H1 (cell line): ENCODE data around the gene ENPEP. TPM values are rescaled to one million over a fixed set of nuclear protein-coding genes. Genes with fewer than 3 reads are reported as not detected.
A peak's percentile ranks its signal among the peaks of the same experiment; 100 is the strongest.

Experiments
- CTCF ChIA-PET: fragments of 300-600 bp; sonication (Branson Sonifier 250); formaldehyde crosslinking; loops from one replicate; lab custom pipeline; 2021; ENCODE audit not compliant: partially characterized antibody; lab: Charles Lee
- POLR2A ChIA-PET: fragments of 300-600 bp; sonication (Branson Sonifier 250); formaldehyde crosslinking; loops from one replicate; lab custom pipeline; 2021; ENCODE audit warnings: inconsistent platforms; ENCODE audit not compliant: partially characterized antibody; lab: Charles Lee
- DNase-seq, 2 experiments: peaks; one replicate each; pipeline versions ENCODE4 v3.0.0 to v3.0.0-alpha.2; 2010 to 2022; ENCODE audit warnings: low spot score in 2 of 2, low read depth in 1 of 2, mixed read lengths in 1 of 2
- FAIRE-seq: peaks from 2 replicates; lab custom pipeline; 2011; peaks lifted over from hg19 to GRCh38; lab: Jason Lieb, UNC
- H2AFZ ChIP-seq: 2 replicates; pipeline ENCODE4 v1.8.1; 2012; ENCODE audit warnings: low read length, inconsistent platforms
- H2AK5ac ChIP-seq: 2 replicates; pipeline ENCODE4 v1.6.1; 2013; ENCODE audit warnings: low read depth, low read length
- H2BK120ac ChIP-seq: replicated peaks from 2 replicates; pipeline ENCODE3; 2013; ENCODE audit warnings: low read depth, low read length, inconsistent platforms
- H2BK12ac ChIP-seq: 2 replicates; pipeline ENCODE4 v1.6.1; 2013; ENCODE audit warnings: low read depth, low read length
- H2BK15ac ChIP-seq: 2 replicates; pipeline ENCODE4 v1.6.1; 2013; ENCODE audit warnings: low read length
- H2BK20ac ChIP-seq: 2 replicates; pipeline ENCODE4 v1.6.1; 2013; ENCODE audit warnings: low read length
- H2BK5ac ChIP-seq: 2 replicates; pipeline ENCODE4 v1.6.1; 2013; ENCODE audit warnings: low read depth, low read length
- H3K14ac ChIP-seq: 2 replicates; pipeline ENCODE4 v1.6.1; 2013; ENCODE audit warnings: inconsistent platforms; ENCODE audit not compliant: insufficient read length
- H3K18ac ChIP-seq: 2 replicates; pipeline ENCODE4 v1.6.1; 2013; ENCODE audit warnings: low read length; ENCODE audit errors: extremely low read depth
- H3K23ac ChIP-seq: 2 replicates; pipeline ENCODE4 v1.6.1; 2013; ENCODE audit warnings: inconsistent platforms; ENCODE audit not compliant: insufficient read length
- H3K23me2 ChIP-seq: 2 replicates; pipeline ENCODE4 v1.6.1; 2013; ENCODE audit warnings: low read depth, low read length
- H3K27ac ChIP-seq: 2 replicates; pipeline ENCODE4 v1.6.1; 2011; ENCODE audit warnings: low read depth, low read length, inconsistent platforms
- H3K27me3 ChIP-seq, 4 experiments: replicated peaks in 1 of 4; 1 replicate in 1 of 4; 2 replicates in 3 of 4; pipeline versions ENCODE4 v1.6.1 to v1.8.1; 2011 to 2013; ENCODE audit warnings: low read length in 3 of 4, mild to moderate bottlenecking in 3 of 4, inconsistent platforms in 2 of 4, mixed read lengths in 2 of 4, moderate library complexity in 1 of 4; ENCODE audit not compliant: control insufficient read depth in 3 of 4, insufficient read depth in 3 of 4; ENCODE audit errors: extremely low read depth in 1 of 4
- H3K36me3 ChIP-seq, 4 experiments: 2 replicates each; pipeline versions ENCODE4 v1.6.1 to v1.8.1; 2011 to 2013; ENCODE audit warnings: mild to moderate bottlenecking in 4 of 4, low read length in 3 of 4, moderate library complexity in 2 of 4, control low read depth in 1 of 4, inconsistent platforms in 1 of 4; ENCODE audit not compliant: insufficient read depth in 4 of 4, control insufficient read depth in 2 of 4
- H3K4ac ChIP-seq: replicated peaks from 2 replicates; pipeline ENCODE3; 2013; ENCODE audit warnings: low read length, low read depth, mixed read lengths, inconsistent platforms; ENCODE audit not compliant: insufficient read length
- H3K4me1 ChIP-seq, 4 experiments: replicated peaks in 1 of 4; 1 replicate in 1 of 4; 2 replicates in 3 of 4; pipeline versions ENCODE4 v1.6.1 to v1.8.1; 2011 to 2013; ENCODE audit warnings: low read length in 3 of 4, inconsistent platforms in 2 of 4, mixed read lengths in 1 of 4; ENCODE audit not compliant: insufficient read depth in 4 of 4, control insufficient read depth in 3 of 4
- H3K4me2 ChIP-seq, 2 experiments: 2 replicates each; pipeline versions ENCODE4 v1.6.1 to v1.8.1; 2011 to 2013; ENCODE audit warnings: low read depth in 2 of 2, low read length in 2 of 2, control low read depth in 1 of 2, inconsistent platforms in 1 of 2, mild to moderate bottlenecking in 1 of 2; ENCODE audit not compliant: insufficient read depth in 1 of 2
- H3K4me3 ChIP-seq, 4 experiments: fragments of 200-600, 300-600 bp in 1 of 4; sonication (generic), shearing (Covaris generic), sonication (Bioruptor Twin) in 1 of 4; 2 replicates each; pipeline versions ENCODE4 v1.5.1 to v1.8.1; 2011 to 2016; ENCODE audit warnings: low read length in 4 of 4, low read depth in 3 of 4, control low read depth in 2 of 4, inconsistent platforms in 2 of 4, mild to moderate bottlenecking in 2 of 4, mixed read lengths in 1 of 4, moderate library complexity in 1 of 4; ENCODE audit not compliant: insufficient read depth in 2 of 4; ENCODE audit errors: extremely low read depth in 1 of 4
- H3K56ac ChIP-seq: replicated peaks from 2 replicates; pipeline ENCODE3; 2013; ENCODE audit warnings: low read depth, mild to moderate bottlenecking, mixed read lengths, low read length, inconsistent platforms; ENCODE audit not compliant: insufficient read length
- H3K79me1 ChIP-seq: 2 replicates; pipeline ENCODE4 v1.6.1; 2013; ENCODE audit warnings: low read depth, low read length, control low read depth
- H3K79me2 ChIP-seq, 2 experiments: 2 replicates each; pipeline versions ENCODE4 v1.6.1 to v1.8.1; 2012 to 2013; ENCODE audit warnings: low read length in 2 of 2, mild to moderate bottlenecking in 2 of 2, inconsistent platforms in 1 of 2; ENCODE audit not compliant: insufficient read depth in 2 of 2, control insufficient read depth in 1 of 2
- H3K9ac ChIP-seq, 4 experiments: replicated peaks in 1 of 4; 1 replicate in 1 of 4; 2 replicates in 3 of 4; pipeline versions ENCODE4 v1.6.1 to v1.8.1; 2011 to 2013; ENCODE audit warnings: low read depth in 3 of 4, low read length in 3 of 4, control low read depth in 2 of 4, mild to moderate bottlenecking in 2 of 4, moderate library complexity in 2 of 4, inconsistent platforms in 1 of 4; ENCODE audit errors: extremely low read depth in 1 of 4
- H3K9me3 ChIP-seq, 2 experiments: 2 replicates each; pipeline versions ENCODE4 v1.6.1 to v1.8.1; 2012 to 2013; ENCODE audit warnings: mild to moderate bottlenecking in 2 of 2, moderate library complexity in 2 of 2, control low read depth in 1 of 2, inconsistent platforms in 1 of 2, low read depth in 1 of 2, low read length in 1 of 2, mixed read lengths in 1 of 2; ENCODE audit not compliant: insufficient read depth in 2 of 2
- H4K20me1 ChIP-seq, 2 experiments: replicated peaks in 1 of 2; 2 replicates each; pipeline versions ENCODE3 to v1.8.1; 2011 to 2013; ENCODE audit warnings: inconsistent platforms in 2 of 2, low read length in 2 of 2, mild to moderate bottlenecking in 1 of 2; ENCODE audit not compliant: insufficient read depth in 2 of 2, control insufficient read depth in 1 of 2
- H4K5ac ChIP-seq: 2 replicates; pipeline ENCODE4 v1.6.1; 2013; ENCODE audit warnings: low read length, low read depth, mixed read lengths, inconsistent platforms; ENCODE audit not compliant: insufficient read length
- H4K8ac ChIP-seq: 2 replicates; pipeline ENCODE4 v1.8.0; 2013; ENCODE audit warnings: mild to moderate bottlenecking, moderate library complexity, low read length, inconsistent platforms; ENCODE audit not compliant: insufficient read depth; ENCODE audit errors: extremely low read depth
- H4K91ac ChIP-seq: replicated peaks from 2 replicates; pipeline ENCODE3; 2013; ENCODE audit warnings: low read length, mixed read lengths, inconsistent platforms; ENCODE audit not compliant: insufficient read length
- CREB1 ChIP-seq: IDR thresholded peaks from 2 replicates; pipeline ENCODE4 v1.6.1; 2012; ENCODE audit warnings: inconsistent platforms
- SP4 ChIP-seq: IDR thresholded peaks from 2 replicates; pipeline ENCODE4 v1.6.1; 2012; ENCODE audit warnings: low read length, inconsistent platforms
- WGBS, 2 experiments: shearing (Covaris generic) in 1 of 2; methylation state at CpG; one replicate each; pipeline versions ENCODE4 v1.1.6 to v1.1.7; 2013 to 2015; ENCODE audit warnings: low lambda C conversion rate in 2 of 2, mixed read lengths in 2 of 2, inconsistent platforms in 1 of 2, low coverage in 1 of 2, missing lambda C conversion rate in 1 of 2; ENCODE audit not compliant: insufficient replicate concordance in 2 of 2, insufficient coverage in 1 of 2, insufficient read length in 1 of 2; ENCODE audit errors: extremely low coverage in 1 of 2, missing lambda C conversion rate in 1 of 2; 5-methylcytosine and 5-hydroxymethylcytosine counted together
- polyA plus RNA-seq, 7 experiments: library from polyadenylated mRNA; depleted of rRNA in 3 of 7; stranded (reverse) in 5 of 7; unstranded in 2 of 7; fragments of >200 nt in 5 of 7; fragments of 200-250 nt in 2 of 7; gene quantifications; 1 replicate in 5 of 7; 2 replicates in 1 of 7; 4 replicates in 1 of 7; pipeline versions ENCODE4 v1.2.1 to v1.2.3, GENCODE V29; 2011 to 2013; ENCODE audit warnings: missing spikeins in 2 of 7, mixed read lengths in 2 of 7
- total RNA-seq: library from RNA; stranded (reverse); fragmentation: NEBNext Ultra II Directional; extraction: Animal tissue kit (Norgen Biotek cat#: 25700); gene quantifications from 2 replicates; pipeline ENCODE4 v1.2.1, GENCODE V29; 2021

The ENPEP gene
- total and polyA plus RNA-seq, 2 of the 8 experiments (the other 6 are each of a cell fraction or from before 2014, with no cell fraction given) = 0.09 to 0.61 TPM

DNA sequence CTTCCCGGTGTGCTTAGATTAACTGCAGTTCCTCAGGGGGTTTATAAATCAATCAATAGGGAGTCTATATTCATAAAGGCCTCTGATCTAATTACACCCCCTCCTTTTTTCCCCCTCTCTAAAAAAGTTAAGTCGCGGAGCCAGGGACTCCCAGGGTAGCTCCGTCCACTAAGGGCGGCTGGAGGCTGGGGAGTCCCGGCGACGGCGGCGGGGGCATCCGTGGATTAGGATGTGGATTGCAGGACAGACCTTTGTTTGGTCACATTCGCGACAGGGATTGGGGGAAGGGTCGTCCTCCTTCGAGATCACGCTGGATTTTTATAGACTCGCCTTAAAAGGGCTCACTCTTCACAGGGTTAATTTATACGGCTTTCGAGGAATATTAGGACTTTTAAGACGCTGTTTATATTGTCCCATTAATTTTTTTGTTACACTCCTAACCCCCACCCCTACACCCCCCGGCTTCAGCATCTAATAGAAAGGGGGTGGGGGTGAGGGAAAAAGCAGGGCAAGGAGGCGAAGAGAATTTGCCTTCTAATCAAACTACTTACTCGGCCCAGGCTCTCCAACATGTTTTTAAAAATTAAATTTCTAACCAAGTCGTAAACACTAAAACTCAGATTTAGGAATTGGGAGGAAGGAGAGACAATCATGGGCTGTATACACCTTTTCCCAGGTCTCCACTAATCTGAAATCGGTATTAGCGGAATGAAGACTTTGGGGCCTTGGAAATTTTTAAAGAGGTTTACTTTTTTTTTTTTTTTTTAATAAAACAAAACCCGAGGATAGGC, 138.4 kb downstream of the ENPEP start:
- Histone ChIP-seq H2BK120ac (no peak overlapping the region), H3K79me1 (no peaks in the 10 kb centered on the region), H3K23me2 (peaks cover 12% of the 10 kb centered on the region; the same call in 1 of the 2 replicates), H3K23ac (no peak overlapping the region), H3K79me2 (no peaks in the 10 kb centered on the region), H3K4me2 (peak overlapping the region; percentile 80 to 91), H3K9me3 (no peaks in the 10 kb centered on the region), H3K4me3 (peak overlapping the region in 1 of 4 experiments; percentile 59; a peak in 2 of 8 replicates), H3K27me3 (peaks cover 68 to 100% (median 93%) of the 10 kb centered on the region in 4 experiments), H4K5ac (no peak overlapping the region), H3K36me3 (peaks cover 0 to 2% (median 0%) of the 10 kb centered on the region in 4 experiments; a peak in 1 of 8 replicates), H2AFZ (no peak overlapping the region), H4K8ac (no peak overlapping the region), H2BK20ac (no peak overlapping the region), H3K4ac (no peak overlapping the region), H2BK12ac (no peak overlapping the region; the same call in 1 of the 2 replicates), H3K56ac (no peak overlapping the region), H4K91ac (no peak overlapping the region), H3K18ac (no peak overlapping the region), H3K4me1 (peaks cover 4 to 40% (median 21%) of the 10 kb centered on the region in 4 experiments), H2BK5ac (no peak overlapping the region), H3K27ac (no peak overlapping the region), H4K20me1 (peaks cover 0 to 26% of the 10 kb centered on the region in 2 experiments), H2AK5ac (no peak overlapping the region), H2BK15ac (no peak overlapping the region), H3K14ac (no peak overlapping the region), H3K9ac (no peak overlapping the region)
- POLR2A ChIA-PET = interaction anchor here (1.6 to 3.5 kb wide), 3 partner anchors 13 to 26 kb away, joined by 9 to 13 read pairs (median 12); no protein-coding TSS in a partner anchor
- 1% methylated on average over 27 of the region's 27 CpGs; no CpG with 5 or more reads in 1 of the 2 experiments for WGBS, 2 experiments
- DNase-seq (peak in 1 of 2 experiments; percentile 68), FAIRE-seq (no peak)
- CTCF ChIA-PET = interaction anchor here (0.7 to 1.5 kb wide), 4 partner anchors 15 to 696 kb away, joined by 4 to 5 read pairs (median 4); no protein-coding TSS in a partner anchor
- TF ChIP-seq SP4 (no peak), CREB1 (0 out of 2 replicates have a peak, but pooled peaks have one; percentile 52)
